GM18909 (cell line): ENCODE measurements around the gene DDX24.

Source experiments
- ATAC-seq: cut with Tn5 transposase; IDR thresholded peaks from one replicate; pipeline ENCODE4 v1.9.1; 2021; ENCODE audit warnings: mild to moderate bottlenecking; ENCODE audit not compliant: unreplicated experiment, poor library complexity

DDX24 gene

GRCh38 chr14:94080621-94081385, at the start of gene DDX24, which contains the start of gene IFI27L1:
Gene DDX24, minus strand, starts transcription at chr14:94081202. Its CDS starts 1,460 bp downstream, at chr14:94079742.
Gene IFI27L1, plus strand, starts transcription at chr14:94081310. Its CDS starts 15,628 bp downstream, at chr14:94096938.
- peak; percentile 98 for ATAC-seq

GRCh38 chr14:94129758-94130414, 48.9 kb upstream of the DDX24 start:
- ATAC-seq = no peak

- peak; percentile 86 for ATAC-seq
These were observed 48.2 kb upstream of the DDX24 start, which contains the start of gene IFI27L2 for GRCh38 chr14:94129111-94129757. Gene IFI27L2, minus strand, starts transcription at chr14:94129604. Its CDS starts 40 bp downstream, at chr14:94129564.

- no peak for ATAC-seq
These were observed 47.3 kb upstream of the DDX24 start for GRCh38 chr14:94128216-94128839.

GRCh38 chr14:94127330-94127729, 46.3 kb upstream of the DDX24 start:
- no peak for ATAC-seq

GRCh38 chr14:94126800-94127199, 45.8 kb upstream of the DDX24 start:
- ATAC-seq = no peak

GRCh38 chr14:94126419-94126677, 45.3 kb upstream of the DDX24 start:
- no peak for ATAC-seq

GRCh38 chr14:94125659-94126418, 44.8 kb upstream of the DDX24 start:
- no peak for ATAC-seq

- ATAC-seq = no peak
These were observed 43.8 kb upstream of the DDX24 start for GRCh38 chr14:94124582-94125377.

GRCh38 chr14:94123868-94124267, 42.9 kb upstream of the DDX24 start:
- no peak for ATAC-seq

GRCh38 chr14:94123296-94123695, 42.3 kb upstream of the DDX24 start:
- no peak for ATAC-seq

- no peak for ATAC-seq
These were observed 41.4 kb upstream of the DDX24 start for GRCh38 chr14:94122438-94122837.

- ATAC-seq = no peak
These were observed 40.5 kb upstream of the DDX24 start for GRCh38 chr14:94121485-94121884.

- ATAC-seq = no peak
These were observed 39.8 kb upstream of the DDX24 start for GRCh38 chr14:94120667-94121340.

GRCh38 chr14:94119071-94119470, 38.1 kb upstream of the DDX24 start:
- no peak for ATAC-seq

GRCh38 chr14:94117856-94118255, 36.9 kb upstream of the DDX24 start:
- no peak for ATAC-seq

- ATAC-seq = no peak
These were observed 35.7 kb upstream of the DDX24 start for GRCh38 chr14:94116701-94117100.

- ATAC-seq = no peak
These were observed 34.6 kb upstream of the DDX24 start for GRCh38 chr14:94115631-94116030.

- ATAC-seq = no peak
These were observed 34.1 kb upstream of the DDX24 start for GRCh38 chr14:94115058-94115591.
